Ishikawa (cell line): ENCODE measurements around the gene PPIP5K2.

Experiments used
- CEBPB ChIP-seq: IDR thresholded peaks from 2 replicates; pipeline ENCODE4 v1.6.1; 2012
- CREB1 ChIP-seq: IDR thresholded peaks from 2 replicates; pipeline ENCODE4 v1.6.1; 2012; ENCODE audit warnings: low read depth
- EGR1 ChIP-seq: IDR thresholded peaks from 2 replicates; pipeline ENCODE4 v1.6.1; 2012
- EP300 ChIP-seq: IDR thresholded peaks from 2 replicates; pipeline ENCODE4 v1.6.1; 2012; ENCODE audit warnings: borderline replicate concordance
- FOXM1 ChIP-seq: IDR thresholded peaks from 2 replicates; pipeline ENCODE4 v1.6.1; 2012; ENCODE audit warnings: low read depth, borderline replicate concordance
- NFIC ChIP-seq: IDR thresholded peaks from 2 replicates; pipeline ENCODE4 v1.6.1; 2012
- RAD21 ChIP-seq: IDR thresholded peaks from 2 replicates; pipeline ENCODE4 v1.6.1; 2012; ENCODE audit warnings: low read depth
- TAF1 ChIP-seq: IDR thresholded peaks from 2 replicates; pipeline ENCODE4 v1.6.1; 2012; ENCODE audit warnings: low read depth, mild to moderate bottlenecking
- TCF12 ChIP-seq: IDR thresholded peaks from 2 replicates; pipeline ENCODE4 v1.6.1; 2012; ENCODE audit warnings: low read depth
- TEAD4 ChIP-seq: IDR thresholded peaks from 2 replicates; pipeline ENCODE4 v1.6.1; 2012
- YY1 ChIP-seq: IDR thresholded peaks from 2 replicates; pipeline ENCODE4 v1.6.1; 2012; ENCODE audit warnings: low read depth
- ZBTB7A ChIP-seq: IDR thresholded peaks from 2 replicates; pipeline ENCODE4 v1.6.1; 2012; ENCODE audit warnings: low read depth
- TF ChIP-seq, protein P1 (sequence below): IDR thresholded peaks from 2 replicates; pipeline ENCODE4 v1.6.1; 2012; ENCODE audit warnings: low read depth, mild to moderate bottlenecking
- TF ChIP-seq, protein P2 (sequence below): IDR thresholded peaks from 2 replicates; pipeline ENCODE4 v1.6.1; 2012
- TF ChIP-seq, protein P3 (sequence below): IDR thresholded peaks from 2 replicates; pipeline ENCODE4 v1.6.1; 2012

The PPIP5K2 gene

DNA sequence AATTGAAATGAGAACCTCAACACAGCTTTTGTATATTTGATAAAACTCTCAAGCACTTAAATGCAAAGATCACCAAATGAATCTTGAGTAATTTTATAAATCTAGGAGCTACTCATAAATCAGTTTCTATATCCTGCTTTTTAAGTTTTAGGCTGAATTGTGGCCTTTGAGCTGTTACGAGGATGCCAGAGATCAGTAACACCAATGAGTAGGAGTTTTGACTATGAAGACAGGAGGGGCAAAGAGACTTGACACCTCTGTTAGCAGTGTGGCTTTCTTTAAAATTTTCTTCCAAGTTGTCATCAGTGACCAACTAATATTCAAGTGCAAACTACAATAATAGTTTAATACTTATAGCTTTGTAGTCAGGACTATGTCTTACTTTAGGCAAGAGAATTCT lies 12.6 kb downstream of the PPIP5K2 start:
- no peak for TF ChIP-seq ZBTB7A
- TF ChIP-seq, protein P1, sequence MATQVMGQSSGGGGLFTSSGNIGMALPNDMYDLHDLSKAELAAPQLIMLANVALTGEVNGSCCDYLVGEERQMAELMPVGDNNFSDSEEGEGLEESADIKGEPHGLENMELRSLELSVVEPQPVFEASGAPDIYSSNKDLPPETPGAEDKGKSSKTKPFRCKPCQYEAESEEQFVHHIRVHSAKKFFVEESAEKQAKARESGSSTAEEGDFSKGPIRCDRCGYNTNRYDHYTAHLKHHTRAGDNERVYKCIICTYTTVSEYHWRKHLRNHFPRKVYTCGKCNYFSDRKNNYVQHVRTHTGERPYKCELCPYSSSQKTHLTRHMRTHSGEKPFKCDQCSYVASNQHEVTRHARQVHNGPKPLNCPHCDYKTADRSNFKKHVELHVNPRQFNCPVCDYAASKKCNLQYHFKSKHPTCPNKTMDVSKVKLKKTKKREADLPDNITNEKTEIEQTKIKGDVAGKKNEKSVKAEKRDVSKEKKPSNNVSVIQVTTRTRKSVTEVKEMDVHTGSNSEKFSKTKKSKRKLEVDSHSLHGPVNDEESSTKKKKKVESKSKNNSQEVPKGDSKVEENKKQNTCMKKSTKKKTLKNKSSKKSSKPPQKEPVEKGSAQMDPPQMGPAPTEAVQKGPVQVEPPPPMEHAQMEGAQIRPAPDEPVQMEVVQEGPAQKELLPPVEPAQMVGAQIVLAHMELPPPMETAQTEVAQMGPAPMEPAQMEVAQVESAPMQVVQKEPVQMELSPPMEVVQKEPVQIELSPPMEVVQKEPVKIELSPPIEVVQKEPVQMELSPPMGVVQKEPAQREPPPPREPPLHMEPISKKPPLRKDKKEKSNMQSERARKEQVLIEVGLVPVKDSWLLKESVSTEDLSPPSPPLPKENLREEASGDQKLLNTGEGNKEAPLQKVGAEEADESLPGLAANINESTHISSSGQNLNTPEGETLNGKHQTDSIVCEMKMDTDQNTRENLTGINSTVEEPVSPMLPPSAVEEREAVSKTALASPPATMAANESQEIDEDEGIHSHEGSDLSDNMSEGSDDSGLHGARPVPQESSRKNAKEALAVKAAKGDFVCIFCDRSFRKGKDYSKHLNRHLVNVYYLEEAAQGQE, result no peak
- no peak for TF ChIP-seq NFIC
- no peak for TF ChIP-seq RAD21
- no peak for TF ChIP-seq EGR1

DNA sequence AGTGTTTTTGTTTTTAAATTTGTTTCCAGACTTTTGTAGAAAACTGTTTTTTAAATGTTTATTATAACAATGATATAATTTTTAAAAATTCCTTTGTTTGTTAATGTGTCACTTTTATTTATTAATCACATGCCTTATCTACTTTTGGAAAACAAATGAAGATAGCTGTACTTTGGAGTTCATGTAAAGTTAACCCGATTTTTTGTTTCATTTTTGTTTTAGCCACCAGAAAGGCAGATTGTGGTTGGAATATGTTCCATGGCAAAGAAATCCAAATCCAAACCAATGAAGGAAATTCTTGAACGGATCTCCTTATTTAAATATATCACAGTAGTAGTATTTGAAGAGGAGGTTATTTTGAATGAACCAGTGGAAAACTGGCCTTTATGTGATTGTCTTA lies 13.1 kb downstream of the PPIP5K2 start:
- TF ChIP-seq CREB1 (no peak), RAD21 (no peak), NFIC (no peak), TEAD4 (no peak), TCF12 (no peak), EP300 (no peak), TAF1 (no peak), ZBTB7A (no peak)
- TF ChIP-seq, protein P2, sequence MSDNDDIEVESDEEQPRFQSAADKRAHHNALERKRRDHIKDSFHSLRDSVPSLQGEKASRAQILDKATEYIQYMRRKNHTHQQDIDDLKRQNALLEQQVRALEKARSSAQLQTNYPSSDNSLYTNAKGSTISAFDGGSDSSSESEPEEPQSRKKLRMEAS, result no peak

DNA sequence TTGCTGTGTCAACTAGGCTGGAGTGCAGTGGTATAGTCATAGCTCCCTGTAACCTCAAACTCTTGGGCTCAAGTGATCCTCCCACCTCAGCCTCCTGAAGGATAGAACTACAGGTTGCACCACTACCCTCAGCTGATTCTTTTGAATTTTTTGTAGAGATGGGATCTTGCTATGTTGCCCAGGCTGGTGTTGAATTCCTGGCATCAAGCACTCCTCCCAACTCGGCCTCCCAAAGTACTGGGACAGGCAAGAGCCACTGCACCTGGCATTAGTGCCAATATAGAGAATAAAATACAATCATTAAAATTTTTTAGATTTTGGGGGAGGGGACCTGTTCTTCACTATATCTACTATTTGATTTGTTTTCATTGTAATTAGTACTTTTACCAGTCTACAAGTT lies 15.4 kb downstream of the PPIP5K2 start:
- TF ChIP-seq EGR1, result no peak

DNA sequence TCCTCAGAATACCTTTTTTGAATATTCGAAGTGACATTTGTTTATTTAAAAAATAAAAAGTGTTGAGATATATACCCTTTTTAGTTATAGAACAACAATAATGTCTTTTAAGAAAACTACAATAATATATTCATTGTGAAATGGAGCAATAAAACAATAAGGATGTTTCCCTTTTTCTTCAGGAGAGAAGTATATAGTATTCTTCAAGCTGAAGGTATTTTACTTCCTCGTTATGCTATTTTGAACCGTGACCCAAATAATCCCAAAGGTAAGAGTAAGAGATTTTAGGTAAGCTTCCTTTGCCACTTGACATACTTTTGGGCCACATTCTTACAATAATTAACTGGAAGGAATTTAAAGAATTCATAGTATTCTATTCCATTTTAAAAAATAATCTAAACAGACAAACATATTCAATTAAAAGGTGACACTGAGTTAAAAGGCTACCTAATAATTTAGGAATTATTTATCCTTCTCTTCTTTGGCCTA lies 18.1 kb downstream of the PPIP5K2 start:
- TF ChIP-seq ZBTB7A (no peak), NFIC (no peak), EP300 (no peak), TAF1 (no peak), CREB1 (no peak), RAD21 (no peak)

DNA sequence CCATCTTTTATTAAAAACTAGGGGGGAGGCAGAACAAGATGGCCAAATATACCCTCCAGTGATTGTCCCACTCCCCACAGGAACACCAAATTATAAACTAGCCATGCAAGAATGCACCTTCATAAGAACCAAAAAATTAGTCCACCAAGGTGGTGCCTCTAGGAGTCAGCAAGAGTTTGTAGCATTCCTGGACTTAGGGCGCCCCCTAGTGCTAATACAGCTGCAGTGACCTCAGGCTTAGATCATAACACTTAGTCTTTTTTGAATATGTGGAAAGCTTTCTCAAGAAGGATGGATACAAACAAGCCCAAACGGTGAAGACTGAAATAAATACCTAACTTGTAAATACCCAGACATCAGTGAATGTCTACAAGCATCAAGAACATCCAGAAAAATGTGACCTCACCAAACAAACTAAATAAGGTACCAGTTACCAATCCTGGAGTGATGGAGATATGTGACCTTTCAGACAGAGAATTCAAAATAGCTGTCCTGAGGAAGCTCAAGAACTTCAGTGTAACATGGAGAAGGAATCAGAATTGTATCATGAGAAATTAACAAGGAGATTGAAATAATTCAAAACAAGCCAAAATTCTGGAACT lies 19.3 kb downstream of the PPIP5K2 start:
- TF ChIP-seq EP300 (no peak), RAD21 (peak; percentile 90), YY1 (no peak), TEAD4 (peak; percentile 50; the same call in 1 of the 2 replicates), ZBTB7A (no peak)

DNA sequence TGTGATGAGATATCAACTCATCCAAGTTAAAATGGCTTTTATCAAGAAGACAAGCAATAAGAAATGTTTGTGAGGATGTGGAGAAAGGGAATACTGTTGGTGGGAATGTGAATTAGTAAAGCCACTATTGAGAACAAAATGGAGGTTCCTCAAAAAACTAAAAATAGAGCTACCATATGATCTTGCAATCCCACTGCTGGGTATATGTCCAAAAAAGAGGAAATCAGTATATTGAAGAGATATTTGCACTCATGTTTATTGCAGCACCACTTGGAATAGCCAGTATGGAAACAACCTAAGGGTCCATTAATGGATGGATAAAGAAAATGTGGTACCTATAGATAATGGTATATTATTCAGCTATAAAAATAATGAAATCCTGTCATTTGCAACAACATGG lies 25.1 kb downstream of the PPIP5K2 start:
- TF ChIP-seq CEBPB, result no peak
- no peak for TF ChIP-seq RAD21

DNA sequence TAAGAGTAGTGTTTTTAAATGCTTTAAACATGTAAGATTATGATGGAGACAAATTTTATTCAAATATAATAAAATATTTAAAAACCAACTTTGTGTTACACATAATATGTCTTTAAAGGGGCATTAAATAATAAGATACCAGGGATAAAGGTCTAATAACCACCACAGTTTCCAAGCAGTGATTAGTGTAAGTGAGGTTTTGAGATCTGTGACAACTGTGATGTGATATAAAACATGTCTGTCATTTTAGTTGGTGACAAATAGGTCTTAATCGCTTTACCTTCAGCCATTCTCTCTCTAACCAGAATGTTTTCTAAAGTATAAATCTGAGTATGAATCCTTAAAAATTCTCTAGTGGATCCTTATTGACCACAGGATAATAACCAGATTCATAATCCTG lies 28.1 kb downstream of the PPIP5K2 start:
- TF ChIP-seq NFIC (no peak), FOXM1 (no peak), TAF1 (no peak), ZBTB7A (no peak), EGR1 (no peak), YY1 (no peak), TCF12 (no peak), TEAD4 (no peak), RAD21 (no peak), CEBPB (no peak), CREB1 (no peak), EP300 (no peak)
- TF ChIP-seq, protein P2, result no peak
- TF ChIP-seq, protein P1, result no peak
- TF ChIP-seq, protein P3, sequence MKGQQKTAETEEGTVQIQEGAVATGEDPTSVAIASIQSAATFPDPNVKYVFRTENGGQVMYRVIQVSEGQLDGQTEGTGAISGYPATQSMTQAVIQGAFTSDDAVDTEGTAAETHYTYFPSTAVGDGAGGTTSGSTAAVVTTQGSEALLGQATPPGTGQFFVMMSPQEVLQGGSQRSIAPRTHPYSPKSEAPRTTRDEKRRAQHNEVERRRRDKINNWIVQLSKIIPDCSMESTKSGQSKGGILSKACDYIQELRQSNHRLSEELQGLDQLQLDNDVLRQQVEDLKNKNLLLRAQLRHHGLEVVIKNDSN, result no peak
